GM12892 (cell line): ENCODE results near the gene TAF11L12.

Experiments used
- DNase-seq: peaks from one replicate; pipeline ENCODE4 v3.0.0; 2011; ENCODE audit not compliant: insufficient read length
- FAIRE-seq: peaks from 2 replicates; lab custom pipeline; 2011; peaks lifted over from hg19 to GRCh38; lab: Jason Lieb, UNC
- POLR2A ChIP-seq: IDR thresholded peaks from 2 replicates; pipeline ENCODE4 v1.6.1; 2011; ENCODE audit warnings: low read depth, low read length, control low read depth
- POLR2AphosphoS5 ChIP-seq: IDR thresholded peaks from 2 replicates; pipeline ENCODE4 v1.6.1; 2011; ENCODE audit warnings: low read depth, low read length, control low read depth
- TAF1 ChIP-seq: IDR thresholded peaks from 2 replicates; pipeline ENCODE4 v1.6.1; 2011; ENCODE audit warnings: low read depth, mild to moderate bottlenecking, control low read depth, low read length, borderline replicate concordance

Gene TAF11L12

DNA sequence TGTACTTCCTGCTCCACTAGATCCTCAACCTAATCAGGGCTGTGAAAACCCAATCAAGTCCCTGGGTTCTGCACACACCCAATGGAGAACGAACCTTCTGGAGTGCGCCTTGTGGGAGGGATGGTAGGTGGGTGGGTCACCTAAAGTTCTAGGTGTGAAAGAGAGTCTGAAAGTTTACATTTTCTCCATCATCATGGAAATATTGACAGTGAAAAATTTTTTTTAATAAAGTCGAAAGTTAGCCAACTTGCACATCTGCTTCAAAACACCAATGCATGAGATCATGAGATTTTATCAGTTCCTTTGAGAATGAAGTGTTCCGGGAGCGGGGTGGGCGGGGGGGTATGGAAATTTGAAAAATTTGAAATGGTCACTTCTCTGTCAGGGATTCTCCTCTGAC is 45.7 kb downstream of the TAF11L12 start:
- DNase-seq (no peak), FAIRE-seq (no peak)

More for the DNA sequence above, 45.7 kb downstream of the TAF11L12 start:
- TF ChIP-seq POLR2AphosphoS5 = no peak
- TF ChIP-seq TAF1 = no peak
- TF ChIP-seq POLR2A = no peak
